Neuronal stem cell (in vitro differentiated cells): ENCODE measurements around the gene TCAP.

Source experiments
- DNase-seq: peaks from one replicate; pipeline ENCODE4 v3.0.0-alpha.2; 2013; ENCODE audit warnings: low spot score
- H2AFZ ChIP-seq: one replicate; pipeline ENCODE4 v1.6.1; 2013; ENCODE audit warnings: mild to moderate bottlenecking, low read length, inconsistent platforms
- H2AK5ac ChIP-seq: 2 replicates; pipeline ENCODE4 v1.6.1; 2013; ENCODE audit warnings: low read depth, mild to moderate bottlenecking, inconsistent platforms, low read length, moderate library complexity, mixed read lengths
- H2BK120ac ChIP-seq: 2 replicates; pipeline ENCODE4 v1.6.1; 2013; ENCODE audit warnings: low read depth, mild to moderate bottlenecking, inconsistent platforms, low read length, moderate library complexity, mixed read lengths
- H2BK12ac ChIP-seq: one replicate; pipeline ENCODE4 v1.6.1; 2013; ENCODE audit warnings: low read length, inconsistent platforms
- H2BK15ac ChIP-seq: 2 replicates; pipeline ENCODE4 v1.6.1; 2013; ENCODE audit warnings: mild to moderate bottlenecking, low read length, inconsistent platforms, mixed read lengths
- H2BK5ac ChIP-seq: one replicate; pipeline ENCODE4 v1.6.1; 2013; ENCODE audit warnings: inconsistent platforms, mild to moderate bottlenecking, low read length, moderate library complexity
- H3K14ac ChIP-seq: one replicate; pipeline ENCODE4 v1.6.1; 2013; ENCODE audit warnings: low read length, inconsistent platforms
- H3K18ac ChIP-seq: 2 replicates; pipeline ENCODE4 v1.6.1; 2013; ENCODE audit warnings: low read length, inconsistent platforms
- H3K23ac ChIP-seq: 2 replicates; pipeline ENCODE4 v1.6.1; 2013; ENCODE audit warnings: low read depth, mild to moderate bottlenecking, mixed read lengths, low read length, inconsistent platforms; ENCODE audit not compliant: poor library complexity
- H3K27ac ChIP-seq: replicated peaks from 3 replicates; pipeline ENCODE4 v1.5.1; 2013; ENCODE audit warnings: low read length, inconsistent platforms
- H3K27me3 ChIP-seq, 3 experiments: 2 replicates each; pipeline ENCODE4 v1.6.1; 2013; ENCODE audit warnings: low read length in 3 of 3, mild to moderate bottlenecking in 2 of 3, inconsistent platforms in 1 of 3, low read depth in 1 of 3, mixed read lengths in 1 of 3, moderate library complexity in 1 of 3; ENCODE audit not compliant: control insufficient read depth in 3 of 3, insufficient read depth in 3 of 3
- H3K36me3 ChIP-seq, 2 donors: replicated peaks in 1 of 2; 2 replicates each; pipeline ENCODE4 v1.6.1; 2013; ENCODE audit warnings: low read length in 2 of 2; ENCODE audit not compliant: control insufficient read depth in 2 of 2, insufficient read depth in 2 of 2
- H3K4ac ChIP-seq: 2 replicates; pipeline ENCODE4 v1.6.1; 2013; ENCODE audit warnings: inconsistent platforms, mild to moderate bottlenecking, low read length, moderate library complexity
- H3K4me1 ChIP-seq, 2 donors: 1 replicate in 1 of 2; 2 replicates in 1 of 2; pipeline ENCODE4 v1.6.1; 2013; ENCODE audit warnings: low read length in 2 of 2, low read depth in 1 of 2; ENCODE audit not compliant: control insufficient read depth in 2 of 2, insufficient read depth in 1 of 2
- H3K4me2 ChIP-seq: one replicate; pipeline ENCODE4 v1.6.1; 2013; ENCODE audit warnings: mild to moderate bottlenecking, low read length, inconsistent platforms; ENCODE audit not compliant: insufficient read depth, poor library complexity, severe bottlenecking
- H3K4me3 ChIP-seq, 2 donors: 2 replicates each; pipeline ENCODE4 v1.5.1; 2013; ENCODE audit warnings: low read length in 2 of 2, mild to moderate bottlenecking in 2 of 2, inconsistent platforms in 1 of 2, moderate library complexity in 1 of 2
- H3K79me1 ChIP-seq: one replicate; pipeline ENCODE4 v1.6.1; 2013; ENCODE audit warnings: low read depth, mild to moderate bottlenecking, inconsistent platforms, low read length, moderate library complexity
- H3K9ac ChIP-seq: one replicate; pipeline ENCODE4 v1.6.1; 2013; ENCODE audit warnings: mild to moderate bottlenecking, low read depth, low read length, inconsistent platforms; ENCODE audit not compliant: poor library complexity
- H3K9me3 ChIP-seq, 2 donors: replicated peaks in 1 of 2; 2 replicates each; pipeline versions ENCODE3 to v1.6.1; 2013; ENCODE audit warnings: low read length in 2 of 2, mild to moderate bottlenecking in 2 of 2, inconsistent platforms in 1 of 2, low read depth in 1 of 2, mixed read lengths in 1 of 2, moderate library complexity in 1 of 2; ENCODE audit not compliant: control insufficient read depth in 2 of 2, insufficient read depth in 1 of 2
- H4K8ac ChIP-seq: one replicate; pipeline ENCODE4 v1.6.1; 2013; ENCODE audit warnings: low read depth, mild to moderate bottlenecking, inconsistent platforms, low read length, moderate library complexity
- H4K91ac ChIP-seq: one replicate; pipeline ENCODE4 v1.6.1; 2013; ENCODE audit warnings: low read length, low read depth, mild to moderate bottlenecking, inconsistent platforms; ENCODE audit not compliant: poor library complexity
- WGBS, 2 donors: extraction: QIAGEN DNeasy Blood & Tissue Kit; methylation state at CpG; one replicate each; pipeline ENCODE4 v1.1.7; 2013; ENCODE audit warnings: missing lambda C conversion rate in 2 of 2, mixed read lengths in 1 of 2; ENCODE audit not compliant: insufficient read length in 2 of 2, insufficient replicate concordance in 1 of 2; ENCODE audit errors: extremely low coverage in 2 of 2; 5-methylcytosine and 5-hydroxymethylcytosine counted together

The TCAP gene

GRCh38 chr17:39640591-39641031 lies 24.5 kb upstream of the TCAP start:
- no peak overlapping the region for H4K8ac ChIP-seq
- no peak overlapping the region for H3K27ac ChIP-seq
- H3K4me1 ChIP-seq, result peaks cover 15 to 28% of the 10 kb centered on the region in 2 donors
- no peak overlapping the region for H2AK5ac ChIP-seq
- H2BK15ac ChIP-seq, result no peak overlapping the region
- no peak overlapping the region for H3K14ac ChIP-seq
- no peaks in the 10 kb centered on the region for H3K36me3 ChIP-seq
- H3K4me3 ChIP-seq, result no peak overlapping the region
- H2BK120ac ChIP-seq, result no peak overlapping the region
- no peak overlapping the region for H2AFZ ChIP-seq
- no peak overlapping the region for H3K23ac ChIP-seq
- peaks cover 15% of the 10 kb centered on the region for H3K79me1 ChIP-seq
- H3K4ac ChIP-seq, result no peak overlapping the region
- H3K18ac ChIP-seq, result no peak overlapping the region
- H4K91ac ChIP-seq, result no peak overlapping the region
- no peak overlapping the region for H2BK5ac ChIP-seq
- no peak overlapping the region for H3K9ac ChIP-seq
- WGBS, 2 donors, result no CpG with 5 or more reads among the region's 4 CpGs
- DNase-seq, result no peak
- H3K27me3 ChIP-seq, result no peaks in the 10 kb centered on the region
- no peak overlapping the region for H2BK12ac ChIP-seq
- no peaks in the 10 kb centered on the region for H3K9me3 ChIP-seq
- H3K4me2 ChIP-seq, result no peak overlapping the region

- Histone ChIP-seq H2BK12ac (no peak overlapping the region), H3K4me1 (peaks cover 15 to 28% of the 10 kb centered on the region in 2 donors), H4K91ac (no peak overlapping the region), H2BK120ac (no peak overlapping the region), H3K9me3 (no peaks in the 10 kb centered on the region), H3K27me3 (no peaks in the 10 kb centered on the region), H3K4me2 (no peak overlapping the region), H4K8ac (no peak overlapping the region), H2AFZ (no peak overlapping the region), H3K27ac (no peak overlapping the region), H2BK15ac (no peak overlapping the region), H2BK5ac (no peak overlapping the region), H3K23ac (no peak overlapping the region), H2AK5ac (no peak overlapping the region), H3K18ac (no peak overlapping the region), H3K36me3 (no peaks in the 10 kb centered on the region), H3K4ac (no peak overlapping the region), H3K4me3 (no peak overlapping the region), H3K79me1 (peaks cover 15% of the 10 kb centered on the region), H3K9ac (no peak overlapping the region), H3K14ac (no peak overlapping the region)
- no CpG with 5 or more reads among the region's 4 CpGs for WGBS, 2 donors
- DNase-seq, result no peak
These were observed 24.1 kb upstream of the TCAP start for GRCh38 chr17:39641097-39641496.

GRCh38 chr17:39641883-39642282 lies 23.3 kb upstream of the TCAP start:
- no peak overlapping the region for H3K27ac ChIP-seq
- H3K36me3 ChIP-seq, result no peaks in the 10 kb centered on the region
- H3K4ac ChIP-seq, result peak overlapping the region; percentile 13
- no peak overlapping the region for H2AK5ac ChIP-seq
- no peak overlapping the region for H3K9ac ChIP-seq
- H2AFZ ChIP-seq, result no peak overlapping the region
- no peak overlapping the region for H2BK120ac ChIP-seq
- no peak overlapping the region for H4K91ac ChIP-seq
- no peak overlapping the region for H2BK12ac ChIP-seq
- no peak overlapping the region for H3K14ac ChIP-seq
- no peak overlapping the region for H2BK5ac ChIP-seq
- no peak overlapping the region for H3K18ac ChIP-seq
- DNase-seq, result no peak
- peaks cover 15% of the 10 kb centered on the region for H3K79me1 ChIP-seq
- H3K4me3 ChIP-seq, result no peak overlapping the region
- peaks cover 9 to 23% of the 10 kb centered on the region in 2 donors for H3K4me1 ChIP-seq
- no peaks in the 10 kb centered on the region for H3K9me3 ChIP-seq
- no peak overlapping the region for H3K23ac ChIP-seq
- H3K27me3 ChIP-seq, result no peaks in the 10 kb centered on the region
- H3K4me2 ChIP-seq, result no peak overlapping the region
- H2BK15ac ChIP-seq, result no peak overlapping the region
- WGBS, 2 donors, result no CpG with 5 or more reads among the region's 7 CpGs
- H4K8ac ChIP-seq, result no peak overlapping the region

- DNase-seq, result no peak
- Histone ChIP-seq H3K36me3 (no peaks in the 10 kb centered on the region), H2BK15ac (no peak overlapping the region), H3K4me2 (no peak overlapping the region), H3K14ac (no peak overlapping the region), H4K8ac (no peak overlapping the region), H3K9me3 (no peaks in the 10 kb centered on the region), H2AK5ac (no peak overlapping the region), H3K27me3 (no peaks in the 10 kb centered on the region), H3K9ac (no peak overlapping the region), H3K27ac (no peak overlapping the region), H3K79me1 (peaks cover 18% of the 10 kb centered on the region), H3K23ac (no peak overlapping the region), H3K4me3 (no peak overlapping the region), H3K18ac (no peak overlapping the region), H2BK12ac (no peak overlapping the region), H4K91ac (no peak overlapping the region), H3K4me1 (peaks cover 9 to 23% of the 10 kb centered on the region in 2 donors), H2AFZ (no peak overlapping the region), H2BK120ac (no peak overlapping the region), H2BK5ac (no peak overlapping the region), H3K4ac (peak overlapping the region; percentile 13)
- WGBS, 2 donors, result no CpG with 5 or more reads among the region's 9 CpGs
These were observed 22.7 kb upstream of the TCAP start for GRCh38 chr17:39642291-39643074.
